ENCODE data around the gene SARM1. TPM values are rescaled to one million over a fixed set of nuclear protein-coding genes. Genes with fewer than 3 reads are reported as not detected.

SARM1 gene
- total RNA-seq, 1 experiment from 2014 or later, result 17.4 TPM

DNA sequence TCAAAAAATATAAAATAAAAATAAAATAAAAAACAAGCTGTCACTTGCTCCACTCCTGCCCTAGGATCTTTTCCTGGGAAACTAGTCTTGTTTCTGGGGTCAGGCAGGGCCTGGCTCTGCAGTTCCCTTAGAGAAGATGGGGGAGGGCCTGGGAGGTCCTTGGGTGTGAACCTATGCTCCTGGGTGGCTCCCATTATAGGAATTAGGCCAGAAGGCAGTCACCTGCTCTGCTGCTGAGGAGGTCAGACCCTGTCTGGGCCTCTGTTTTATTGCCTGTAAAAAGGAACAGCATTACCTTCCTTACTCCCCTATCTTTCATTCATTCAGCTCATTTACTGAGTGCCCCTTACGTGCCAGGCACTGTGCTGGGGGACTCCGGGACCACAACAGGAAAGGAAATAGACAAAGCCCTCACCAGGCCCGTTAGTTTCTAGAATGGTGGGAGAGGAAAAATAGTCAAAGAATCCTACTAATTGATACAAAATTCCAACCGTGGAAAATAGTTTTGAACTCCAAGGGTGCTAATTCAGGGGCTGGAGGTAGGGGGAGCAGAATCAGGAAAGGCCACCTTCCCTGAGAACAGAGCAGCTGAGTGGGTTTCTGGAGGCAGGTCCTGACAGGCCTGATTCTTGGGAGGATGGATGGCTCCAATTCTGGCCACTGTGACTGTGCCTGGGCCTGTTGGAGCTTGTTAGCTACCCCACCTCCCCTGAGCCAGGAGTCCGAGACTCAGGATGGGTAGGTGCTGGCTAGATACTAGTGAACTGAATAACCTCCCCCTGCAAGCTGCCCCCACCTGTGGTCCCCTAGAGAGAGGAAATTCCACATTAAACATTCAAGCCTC lies 35.9 kb downstream of the SARM1 start:
- no peak for DNase-seq (ENCODE audit: low read depth, low spot score)
- CTCF ChIA-PET, result interaction anchor here (1.1 kb wide), 1 partner anchor 9 kb away, joined by 4 read pairs; no protein-coding TSS in a partner anchor
- intact Hi-C loops (cut with micrococcal nuclease; ENCODE audit: unreplicated experiment), result no loop called here
- TF ChIP-seq, protein P1, sequence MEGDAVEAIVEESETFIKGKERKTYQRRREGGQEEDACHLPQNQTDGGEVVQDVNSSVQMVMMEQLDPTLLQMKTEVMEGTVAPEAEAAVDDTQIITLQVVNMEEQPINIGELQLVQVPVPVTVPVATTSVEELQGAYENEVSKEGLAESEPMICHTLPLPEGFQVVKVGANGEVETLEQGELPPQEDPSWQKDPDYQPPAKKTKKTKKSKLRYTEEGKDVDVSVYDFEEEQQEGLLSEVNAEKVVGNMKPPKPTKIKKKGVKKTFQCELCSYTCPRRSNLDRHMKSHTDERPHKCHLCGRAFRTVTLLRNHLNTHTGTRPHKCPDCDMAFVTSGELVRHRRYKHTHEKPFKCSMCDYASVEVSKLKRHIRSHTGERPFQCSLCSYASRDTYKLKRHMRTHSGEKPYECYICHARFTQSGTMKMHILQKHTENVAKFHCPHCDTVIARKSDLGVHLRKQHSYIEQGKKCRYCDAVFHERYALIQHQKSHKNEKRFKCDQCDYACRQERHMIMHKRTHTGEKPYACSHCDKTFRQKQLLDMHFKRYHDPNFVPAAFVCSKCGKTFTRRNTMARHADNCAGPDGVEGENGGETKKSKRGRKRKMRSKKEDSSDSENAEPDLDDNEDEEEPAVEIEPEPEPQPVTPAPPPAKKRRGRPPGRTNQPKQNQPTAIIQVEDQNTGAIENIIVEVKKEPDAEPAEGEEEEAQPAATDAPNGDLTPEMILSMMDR (IDR thresholded peaks at IDR 0.05), result no peak
- TF ChIP-seq SIN3A (IDR thresholded peaks at IDR 0.05; ENCODE audit: borderline replicate concordance, insufficient read depth, low read depth, low read length), result no peak
- no peak for TF ChIP-seq TCF7L2 (IDR thresholded peaks at IDR 0.05; ENCODE audit: low read depth, low read length)
- TF ChIP-seq, protein P2, sequence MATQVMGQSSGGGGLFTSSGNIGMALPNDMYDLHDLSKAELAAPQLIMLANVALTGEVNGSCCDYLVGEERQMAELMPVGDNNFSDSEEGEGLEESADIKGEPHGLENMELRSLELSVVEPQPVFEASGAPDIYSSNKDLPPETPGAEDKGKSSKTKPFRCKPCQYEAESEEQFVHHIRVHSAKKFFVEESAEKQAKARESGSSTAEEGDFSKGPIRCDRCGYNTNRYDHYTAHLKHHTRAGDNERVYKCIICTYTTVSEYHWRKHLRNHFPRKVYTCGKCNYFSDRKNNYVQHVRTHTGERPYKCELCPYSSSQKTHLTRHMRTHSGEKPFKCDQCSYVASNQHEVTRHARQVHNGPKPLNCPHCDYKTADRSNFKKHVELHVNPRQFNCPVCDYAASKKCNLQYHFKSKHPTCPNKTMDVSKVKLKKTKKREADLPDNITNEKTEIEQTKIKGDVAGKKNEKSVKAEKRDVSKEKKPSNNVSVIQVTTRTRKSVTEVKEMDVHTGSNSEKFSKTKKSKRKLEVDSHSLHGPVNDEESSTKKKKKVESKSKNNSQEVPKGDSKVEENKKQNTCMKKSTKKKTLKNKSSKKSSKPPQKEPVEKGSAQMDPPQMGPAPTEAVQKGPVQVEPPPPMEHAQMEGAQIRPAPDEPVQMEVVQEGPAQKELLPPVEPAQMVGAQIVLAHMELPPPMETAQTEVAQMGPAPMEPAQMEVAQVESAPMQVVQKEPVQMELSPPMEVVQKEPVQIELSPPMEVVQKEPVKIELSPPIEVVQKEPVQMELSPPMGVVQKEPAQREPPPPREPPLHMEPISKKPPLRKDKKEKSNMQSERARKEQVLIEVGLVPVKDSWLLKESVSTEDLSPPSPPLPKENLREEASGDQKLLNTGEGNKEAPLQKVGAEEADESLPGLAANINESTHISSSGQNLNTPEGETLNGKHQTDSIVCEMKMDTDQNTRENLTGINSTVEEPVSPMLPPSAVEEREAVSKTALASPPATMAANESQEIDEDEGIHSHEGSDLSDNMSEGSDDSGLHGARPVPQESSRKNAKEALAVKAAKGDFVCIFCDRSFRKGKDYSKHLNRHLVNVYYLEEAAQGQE (IDR thresholded peaks at IDR 0.05; ENCODE audit: insufficient read depth in 1 of 2, low read depth in 2 of 2, low read length in 1 of 2), result no peak
- TF ChIP-seq POLR2AphosphoS5 (IDR thresholded peaks at IDR 0.05; ENCODE audit: low read depth, low read length), result no peak
- peaks cover 8% of the 10 kb centered on the region for H3K4me1 ChIP-seq (ENCODE audit: control insufficient read depth, insufficient read depth, low read length)
- H3K27ac ChIP-seq (ENCODE audit: low read length), result no peak overlapping the region
- POLR2A ChIA-PET, result no interaction called here
- ATAC-seq, result no peak
- in situ Hi-C loops (cut with HindIII; ENCODE audit: low pct_unique_long_range_greater_than_20kb, low sequenced_read_pairs), result no loop called here
- BruUV-seq (replicated peaks), result no TSS peak
- no peak overlapping the region for H3K4me3 ChIP-seq (ENCODE audit: low read depth in 2 of 2, low read length in 2 of 2)
- H3K27me3 ChIP-seq (ENCODE audit: control insufficient read depth, insufficient read depth, low read length), result no peaks in the 10 kb centered on the region
- no peaks in the 10 kb centered on the region for H3K9me3 ChIP-seq (ENCODE audit: control insufficient read depth, insufficient read depth, low read depth, low read length)
- H3K36me3 ChIP-seq (ENCODE audit: control insufficient read depth, insufficient read depth, low read length), result no peaks in the 10 kb centered on the region

DNA sequence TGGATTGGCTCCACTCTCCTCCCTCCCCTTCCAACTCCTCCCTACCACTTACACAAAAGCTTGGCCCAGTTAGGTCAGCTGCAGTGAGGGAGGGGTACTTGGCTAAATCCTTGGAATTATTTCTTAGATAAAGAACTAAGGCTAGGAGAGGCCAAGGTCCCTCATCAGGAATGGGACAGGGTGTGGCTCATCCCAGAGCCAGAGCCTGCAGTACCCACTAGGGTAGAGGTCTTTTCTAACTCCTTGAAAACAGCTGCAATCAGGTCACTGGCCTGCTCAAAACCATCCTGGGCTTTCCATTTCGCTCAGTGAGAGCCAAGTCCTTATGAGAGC lies 36.4 kb downstream of the SARM1 start:
- BruUV-seq (replicated peaks), result no TSS peak
- Histone ChIP-seq H3K27ac (ENCODE audit: low read length) (no peak overlapping the region), H3K27me3 (ENCODE audit: control insufficient read depth, insufficient read depth, low read length) (no peaks in the 10 kb centered on the region), H3K4me3 (ENCODE audit: low read depth in 2 of 2, low read length in 2 of 2) (no peak overlapping the region), H3K36me3 (ENCODE audit: control insufficient read depth, insufficient read depth, low read length) (no peaks in the 10 kb centered on the region), H3K4me1 (ENCODE audit: control insufficient read depth, insufficient read depth, low read length) (peaks cover 8% of the 10 kb centered on the region), H3K9me3 (ENCODE audit: control insufficient read depth, insufficient read depth, low read depth, low read length) (no peaks in the 10 kb centered on the region)
- ChIA-PET POLR2A (no interaction called here), CTCF (no interaction called here)
- DNase-seq (ENCODE audit: low read depth, low spot score) (no peak), ATAC-seq (no peak)
- TF ChIP-seq, protein P1 (IDR thresholded peaks at IDR 0.05), result no peak
- no peak for TF ChIP-seq TCF7L2 (IDR thresholded peaks at IDR 0.05; ENCODE audit: low read depth, low read length)
- TF ChIP-seq POLR2AphosphoS5 (IDR thresholded peaks at IDR 0.05; ENCODE audit: low read depth, low read length), result no peak
- TF ChIP-seq, protein P2 (IDR thresholded peaks at IDR 0.05; ENCODE audit: insufficient read depth in 1 of 2, low read depth in 2 of 2, low read length in 1 of 2), result no peak
- TF ChIP-seq SIN3A (IDR thresholded peaks at IDR 0.05; ENCODE audit: borderline replicate concordance, insufficient read depth, low read depth, low read length), result no peak
- intact Hi-C loops (cut with micrococcal nuclease; ENCODE audit: unreplicated experiment), result no loop called here
- in situ Hi-C loops (cut with HindIII; ENCODE audit: low pct_unique_long_range_greater_than_20kb, low sequenced_read_pairs), result no loop called here

Data from Panc1 (cell line).